ENCODE data around the gene DRD3.

DNA sequence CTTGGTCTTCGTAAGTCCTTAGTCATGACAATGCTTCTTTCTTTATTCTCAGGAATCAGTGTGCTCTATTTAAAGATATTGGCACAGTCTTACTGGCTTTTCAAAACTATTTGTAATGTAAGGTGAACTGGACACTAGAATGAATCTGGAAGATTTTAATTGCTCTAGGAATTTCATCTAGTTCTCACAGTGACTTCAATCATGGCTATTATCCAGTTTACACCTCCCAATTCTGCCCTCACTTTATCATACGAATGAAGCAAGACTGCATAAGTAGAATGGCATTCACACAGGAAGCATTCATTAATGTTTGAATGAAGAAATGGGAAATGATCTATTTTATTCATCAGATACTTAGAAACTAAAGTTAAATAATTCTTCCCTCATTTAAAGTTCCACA, 26.7 kb upstream of the DRD3 start:
- no peak for TF ChIP-seq EZH2 (IDR thresholded peaks at IDR 0.05; ENCODE audit: borderline replicate concordance, low read depth, low read length, severe bottlenecking)
- TF ChIP-seq POLR2A (IDR thresholded peaks at IDR 0.05; ENCODE audit: low read depth, low read length), result no peak
- TF ChIP-seq MYC (IDR thresholded peaks at IDR 0.05; ENCODE audit: low read depth, low read length), result no peak
- no peak for TF ChIP-seq POLR2AphosphoS5 (IDR thresholded peaks at IDR 0.05; ENCODE audit: insufficient read depth, low read depth, low read length)
- TF ChIP-seq, protein P1, sequence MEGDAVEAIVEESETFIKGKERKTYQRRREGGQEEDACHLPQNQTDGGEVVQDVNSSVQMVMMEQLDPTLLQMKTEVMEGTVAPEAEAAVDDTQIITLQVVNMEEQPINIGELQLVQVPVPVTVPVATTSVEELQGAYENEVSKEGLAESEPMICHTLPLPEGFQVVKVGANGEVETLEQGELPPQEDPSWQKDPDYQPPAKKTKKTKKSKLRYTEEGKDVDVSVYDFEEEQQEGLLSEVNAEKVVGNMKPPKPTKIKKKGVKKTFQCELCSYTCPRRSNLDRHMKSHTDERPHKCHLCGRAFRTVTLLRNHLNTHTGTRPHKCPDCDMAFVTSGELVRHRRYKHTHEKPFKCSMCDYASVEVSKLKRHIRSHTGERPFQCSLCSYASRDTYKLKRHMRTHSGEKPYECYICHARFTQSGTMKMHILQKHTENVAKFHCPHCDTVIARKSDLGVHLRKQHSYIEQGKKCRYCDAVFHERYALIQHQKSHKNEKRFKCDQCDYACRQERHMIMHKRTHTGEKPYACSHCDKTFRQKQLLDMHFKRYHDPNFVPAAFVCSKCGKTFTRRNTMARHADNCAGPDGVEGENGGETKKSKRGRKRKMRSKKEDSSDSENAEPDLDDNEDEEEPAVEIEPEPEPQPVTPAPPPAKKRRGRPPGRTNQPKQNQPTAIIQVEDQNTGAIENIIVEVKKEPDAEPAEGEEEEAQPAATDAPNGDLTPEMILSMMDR (IDR thresholded peaks at IDR 0.05; ENCODE audit: extremely low read depth in 1 of 2, insufficient read depth in 1 of 2, low read depth in 1 of 2, low read length in 2 of 2), result no peak
- TF ChIP-seq, protein P2, sequence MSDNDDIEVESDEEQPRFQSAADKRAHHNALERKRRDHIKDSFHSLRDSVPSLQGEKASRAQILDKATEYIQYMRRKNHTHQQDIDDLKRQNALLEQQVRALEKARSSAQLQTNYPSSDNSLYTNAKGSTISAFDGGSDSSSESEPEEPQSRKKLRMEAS (IDR thresholded peaks at IDR 0.05; ENCODE audit: insufficient read depth, insufficient read length), result no peak
